ENCODE data around the gene GUK1.

The GUK1 gene

GRCh38 chr1:228154021-228154669 is 14.1 kb downstream of the GUK1 start:
- no peak for TF ChIP-seq EZH2phosphoT487 (IDR thresholded peaks at IDR 0.05; ENCODE audit: low read length)
- no peak for TF ChIP-seq EZH2 (optimal IDR thresholded peaks at IDR 0.05; ENCODE audit: low read depth, low read length)
- TF ChIP-seq, protein P1, sequence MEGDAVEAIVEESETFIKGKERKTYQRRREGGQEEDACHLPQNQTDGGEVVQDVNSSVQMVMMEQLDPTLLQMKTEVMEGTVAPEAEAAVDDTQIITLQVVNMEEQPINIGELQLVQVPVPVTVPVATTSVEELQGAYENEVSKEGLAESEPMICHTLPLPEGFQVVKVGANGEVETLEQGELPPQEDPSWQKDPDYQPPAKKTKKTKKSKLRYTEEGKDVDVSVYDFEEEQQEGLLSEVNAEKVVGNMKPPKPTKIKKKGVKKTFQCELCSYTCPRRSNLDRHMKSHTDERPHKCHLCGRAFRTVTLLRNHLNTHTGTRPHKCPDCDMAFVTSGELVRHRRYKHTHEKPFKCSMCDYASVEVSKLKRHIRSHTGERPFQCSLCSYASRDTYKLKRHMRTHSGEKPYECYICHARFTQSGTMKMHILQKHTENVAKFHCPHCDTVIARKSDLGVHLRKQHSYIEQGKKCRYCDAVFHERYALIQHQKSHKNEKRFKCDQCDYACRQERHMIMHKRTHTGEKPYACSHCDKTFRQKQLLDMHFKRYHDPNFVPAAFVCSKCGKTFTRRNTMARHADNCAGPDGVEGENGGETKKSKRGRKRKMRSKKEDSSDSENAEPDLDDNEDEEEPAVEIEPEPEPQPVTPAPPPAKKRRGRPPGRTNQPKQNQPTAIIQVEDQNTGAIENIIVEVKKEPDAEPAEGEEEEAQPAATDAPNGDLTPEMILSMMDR (IDR thresholded peaks at IDR 0.05; ENCODE audit: low read length) = no peak
- Histone ChIP-seq H3K4me3 (ENCODE audit: low read length) (no peak overlapping the region), H4K20me1 (ENCODE audit: insufficient read depth, low read length) (no peaks in the 10 kb centered on the region; the same call in 1 of the 2 replicates), H3K9me2 (replicated peaks; ENCODE audit: insufficient read depth, low read length) (no peaks in the 10 kb centered on the region), H3K79me2 (ENCODE audit: low read length) (no peaks in the 10 kb centered on the region), H3K36me3 (replicated peaks; ENCODE audit: insufficient read depth, low read length) (no peaks in the 10 kb centered on the region), H3K27me3 (replicated peaks; ENCODE audit: insufficient read depth, low read length) (no peaks in the 10 kb centered on the region), H3F3A (ENCODE audit: insufficient read depth, low read length) (no peaks in the 10 kb centered on the region), H3K9me3 (replicated peaks; ENCODE audit: insufficient read depth, low read length) (no peaks in the 10 kb centered on the region), H3K4me2 (ENCODE audit: low read depth, low read length) (no peak overlapping the region), H3K4me1 (ENCODE audit: low read length) (no peaks in the 10 kb centered on the region), H2AFZ (ENCODE audit: low read length) (no peak overlapping the region), H3K9ac (ENCODE audit: low read length) (no peak overlapping the region), H3K27ac (ENCODE audit: low read length) (no peak overlapping the region)
- DNase-seq = no peak

DNA sequence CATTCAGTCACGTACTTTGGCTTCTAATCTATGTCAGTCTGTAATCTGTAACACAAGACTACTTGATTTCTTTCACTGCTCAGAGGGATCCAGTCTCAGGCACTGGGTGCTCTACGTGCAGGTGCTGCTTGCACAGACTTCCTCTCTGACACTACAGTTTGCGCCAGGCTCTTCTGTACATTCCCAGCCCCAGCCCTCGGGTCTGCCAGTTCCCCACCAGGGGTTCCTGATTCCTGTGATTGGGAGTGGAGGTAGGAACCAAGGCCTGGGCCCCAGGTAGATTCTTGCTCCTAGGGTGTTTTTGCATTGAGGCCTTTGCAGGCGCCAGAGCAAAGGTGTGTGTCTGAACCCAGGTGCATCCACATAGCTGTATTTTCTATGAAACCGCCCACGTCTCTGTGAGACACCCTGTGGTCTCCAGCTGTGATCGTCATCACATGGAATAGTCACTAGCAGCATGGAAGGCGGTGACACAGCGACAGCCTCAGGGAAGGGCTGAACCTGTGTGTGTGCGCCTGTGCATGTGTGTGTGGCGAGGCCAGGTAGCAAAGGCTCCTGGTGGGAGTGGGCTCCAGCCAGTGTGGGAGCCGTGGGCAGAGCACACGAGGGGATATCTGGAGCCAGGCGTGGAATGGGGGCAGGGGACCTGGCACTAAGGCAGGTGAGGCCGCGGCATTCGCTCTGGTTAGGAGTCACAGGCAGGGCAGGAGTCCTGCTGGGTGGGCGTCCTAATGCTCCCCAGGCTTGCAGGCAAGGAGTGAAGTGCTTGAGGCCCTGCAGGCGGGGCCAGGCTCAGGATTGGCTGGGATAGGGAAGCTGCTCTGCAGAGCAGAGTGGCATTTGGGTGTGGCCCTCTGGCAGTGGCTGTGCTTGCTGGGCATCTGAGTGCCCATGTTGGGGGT is 14.8 kb downstream of the GUK1 start:
- Histone ChIP-seq H4K20me1 (ENCODE audit: insufficient read depth, low read length) (no peaks in the 10 kb centered on the region; the same call in 1 of the 2 replicates), H3K4me1 (ENCODE audit: low read length) (no peaks in the 10 kb centered on the region), H3K4me3 (ENCODE audit: low read length) (no peak overlapping the region), H3K27ac (ENCODE audit: low read length) (no peak overlapping the region), H3F3A (ENCODE audit: insufficient read depth, low read length) (no peaks in the 10 kb centered on the region), H2AFZ (ENCODE audit: low read length) (no peak overlapping the region), H3K4me2 (ENCODE audit: low read depth, low read length) (no peak overlapping the region), H3K27me3 (replicated peaks; ENCODE audit: insufficient read depth, low read length) (no peaks in the 10 kb centered on the region), H3K9me2 (replicated peaks; ENCODE audit: insufficient read depth, low read length) (no peaks in the 10 kb centered on the region), H3K79me2 (ENCODE audit: low read length) (no peaks in the 10 kb centered on the region), H3K9ac (ENCODE audit: low read length) (no peak overlapping the region), H3K36me3 (replicated peaks; ENCODE audit: insufficient read depth, low read length) (no peaks in the 10 kb centered on the region), H3K9me3 (replicated peaks; ENCODE audit: insufficient read depth, low read length) (no peaks in the 10 kb centered on the region)
- TF ChIP-seq EZH2 (optimal IDR thresholded peaks at IDR 0.05; ENCODE audit: low read depth, low read length) (no peak), EZH2phosphoT487 (IDR thresholded peaks at IDR 0.05; ENCODE audit: low read length) (no peak)
- TF ChIP-seq, protein P1 (IDR thresholded peaks at IDR 0.05; ENCODE audit: low read length) = no peak
- no peak for DNase-seq

- H3K27me3 ChIP-seq (replicated peaks; ENCODE audit: insufficient read depth, low read length) = no peaks in the 10 kb centered on the region
- H4K20me1 ChIP-seq (ENCODE audit: insufficient read depth, low read length) = no peaks in the 10 kb centered on the region; the same call in 1 of the 2 replicates
- no peaks in the 10 kb centered on the region for H3F3A ChIP-seq (ENCODE audit: insufficient read depth, low read length)
- H3K4me1 ChIP-seq (ENCODE audit: low read length) = no peaks in the 10 kb centered on the region
- H3K27ac ChIP-seq (ENCODE audit: low read length) = no peak overlapping the region
- no peaks in the 10 kb centered on the region for H3K79me2 ChIP-seq (ENCODE audit: low read length)
- no peaks in the 10 kb centered on the region for H3K36me3 ChIP-seq (replicated peaks; ENCODE audit: insufficient read depth, low read length)
- no peak overlapping the region for H3K4me2 ChIP-seq (ENCODE audit: low read depth, low read length)
- H3K9ac ChIP-seq (ENCODE audit: low read length) = no peak overlapping the region
- H3K4me3 ChIP-seq (ENCODE audit: low read length) = no peak overlapping the region
- H2AFZ ChIP-seq (ENCODE audit: low read length) = no peak overlapping the region
- no peak for DNase-seq
- no peak for TF ChIP-seq EZH2 (optimal IDR thresholded peaks at IDR 0.05; ENCODE audit: low read depth, low read length)
- no peak for TF ChIP-seq EZH2phosphoT487 (IDR thresholded peaks at IDR 0.05; ENCODE audit: low read length)
- TF ChIP-seq, protein P1 (IDR thresholded peaks at IDR 0.05; ENCODE audit: low read length) = no peak
- no peaks in the 10 kb centered on the region for H3K9me3 ChIP-seq (replicated peaks; ENCODE audit: insufficient read depth, low read length)
- H3K9me2 ChIP-seq (replicated peaks; ENCODE audit: insufficient read depth, low read length) = no peaks in the 10 kb centered on the region
Measured at GRCh38 chr1:228155596-228156514, 15.8 kb downstream of the GUK1 start.
